Testis (tissue), 2 donors: ENCODE data around the gene TEX12.

Experiments used
- CTCF ChIP-seq, 3 experiments: fragments of 450-650 bp in 2 of 3; fragments of 200-600 bp in 1 of 3; sonication (generic) in 1 of 3; IDR thresholded peaks; one replicate each; pipeline ENCODE4 v1.5.1; 2016 to 2019; ENCODE audit warnings: antibody characterized with exemption in 3 of 3, mild to moderate bottlenecking in 2 of 3, moderate library complexity in 1 of 3
- POLR2A ChIP-seq: fragments of 450-650 bp; IDR thresholded peaks from one replicate; pipeline ENCODE4 v1.6.1; 2017; ENCODE audit warnings: antibody characterized with exemption, mild to moderate bottlenecking, moderate library complexity

- TF ChIP-seq CTCF (IDR thresholded peaks at IDR 0.05) = no peak
- no peak for TF ChIP-seq POLR2A
These were observed 11.8 kb downstream of the TEX12 start for GRCh38 chr11:112178936-112179335.
